Erythroblast (primary cell): ENCODE measurements around the gene TAS2R1.

Experiments
- GATA1 ChIP-seq: IDR thresholded peaks from 2 replicates; pipeline ENCODE4 v1.6.1; 2011; ENCODE audit warnings: low read depth, mild to moderate bottlenecking, control low read depth, low read length, moderate library complexity
- POLR2A ChIP-seq: IDR thresholded peaks from 2 replicates; pipeline ENCODE4 v1.6.1; 2011; ENCODE audit warnings: mild to moderate bottlenecking, low read length

DNA sequence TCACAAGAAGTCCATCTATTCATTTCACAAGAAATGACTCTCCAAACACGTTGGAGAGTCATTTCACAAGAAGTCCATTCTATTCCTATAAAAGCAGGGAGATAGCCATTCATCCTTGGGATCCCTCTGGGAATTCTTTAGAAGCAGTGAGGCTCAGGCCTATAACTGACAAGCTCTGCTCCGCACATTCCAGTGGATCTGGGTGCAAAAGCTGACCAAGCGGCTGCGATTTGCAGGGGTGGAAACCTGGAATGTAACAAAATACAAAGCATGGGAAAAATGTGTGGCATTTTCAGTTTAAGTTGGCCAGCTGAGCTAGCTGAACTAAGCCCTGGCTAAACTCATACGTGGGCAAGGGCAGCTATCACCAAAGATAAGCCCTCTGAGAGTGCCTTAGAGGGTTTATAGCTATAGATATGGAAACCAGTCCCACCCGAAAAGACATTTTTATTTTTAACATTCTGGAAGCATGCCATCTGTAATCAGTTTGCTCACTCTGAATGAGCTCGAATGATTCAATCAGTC lies 8.7 kb downstream of the TAS2R1 start:
- no peak for TF ChIP-seq POLR2A
- no peak for TF ChIP-seq GATA1
